ENCODE data around the gene WNT7A.

- no peak for TF ChIP-seq CTCF (conservative IDR thresholded peaks at IDR 0.05; ENCODE audit: low read length)
- no peak for TF ChIP-seq EZH2phosphoT487 (IDR thresholded peaks at IDR 0.05; ENCODE audit: borderline replicate concordance)
Observed at GRCh38 chr3:13771496-13771895, 108.4 kb downstream of the WNT7A start.
